ENCODE results near the gene TYSND1.

Gene TYSND1

GRCh38 chr10:70146489-70147258 is at the start of gene TYSND1:
TSS of gene TYSND1 (minus strand) at chr10:70146700. CDS start at chr10:70146586, 114 bp downstream.
- TF ChIP-seq CTCF (IDR thresholded peaks at IDR 0.05; ENCODE audit: low read depth, low read length): peak; percentile 84
- H3K4me3 ChIP-seq (ENCODE audit: low read depth, low read length): peak within 1 kb of the TSS; percentile 51
- in situ Hi-C loops (cut with HindIII; ENCODE audit: low sequenced_read_pairs): no loop called here
- peak; percentile 98 for DNase-seq (ENCODE audit: low read depth, low spot score)

GRCh38 chr10:70193391-70193844 is 46.9 kb upstream of the TYSND1 start:
- DNase-seq (ENCODE audit: low read depth, low spot score): no peak
- no peak for TF ChIP-seq CTCF (IDR thresholded peaks at IDR 0.05; ENCODE audit: low read depth, low read length)
- in situ Hi-C loops (cut with HindIII; ENCODE audit: low sequenced_read_pairs): no loop called here
- no peak overlapping the region for H3K4me3 ChIP-seq (ENCODE audit: low read depth, low read length)

GRCh38 chr10:70192326-70192968 is 45.9 kb upstream of the TYSND1 start:
- H3K4me3 ChIP-seq (ENCODE audit: low read depth, low read length): no peak overlapping the region
- no peak for TF ChIP-seq CTCF (IDR thresholded peaks at IDR 0.05; ENCODE audit: low read depth, low read length)
- DNase-seq (ENCODE audit: low read depth, low spot score): no peak
- in situ Hi-C loops (cut with HindIII; ENCODE audit: low sequenced_read_pairs): no loop called here

GRCh38 chr10:70191972-70192305 is 45.4 kb upstream of the TYSND1 start:
- H3K4me3 ChIP-seq (ENCODE audit: low read depth, low read length): no peak overlapping the region
- DNase-seq (ENCODE audit: low read depth, low spot score): peak; percentile 79
- in situ Hi-C loops (cut with HindIII; ENCODE audit: low sequenced_read_pairs): no loop called here
- TF ChIP-seq CTCF (IDR thresholded peaks at IDR 0.05; ENCODE audit: low read depth, low read length): no peak

- DNase-seq (ENCODE audit: low read depth, low spot score): peak; percentile 18
- H3K4me3 ChIP-seq (ENCODE audit: low read depth, low read length): no peak overlapping the region
- in situ Hi-C loops (cut with HindIII; ENCODE audit: low sequenced_read_pairs): no loop called here
- no peak for TF ChIP-seq CTCF (IDR thresholded peaks at IDR 0.05; ENCODE audit: low read depth, low read length)
Observed at GRCh38 chr10:70191161-70191971, 44.9 kb upstream of the TYSND1 start.

- no peak overlapping the region for H3K4me3 ChIP-seq (ENCODE audit: low read depth, low read length)
- no peak for DNase-seq (ENCODE audit: low read depth, low spot score)
- in situ Hi-C loops (cut with HindIII; ENCODE audit: low sequenced_read_pairs): no loop called here
- no peak for TF ChIP-seq CTCF (IDR thresholded peaks at IDR 0.05; ENCODE audit: low read depth, low read length)
Observed at GRCh38 chr10:70190581-70190980, 44.1 kb upstream of the TYSND1 start.

Measured in astrocyte of the spinal cord (primary cell).